HCT116 (cell line): ENCODE data around the gene LRP1B. TPM values are rescaled to one million over a fixed set of nuclear protein-coding genes. Genes with fewer than 3 reads are reported as not detected.

Experiments
- ATAC-seq: fragments of 200-7000 bp; cut with Tn5 transposase; 2 replicates; pipeline ENCODE4 v1.9.1; 2020; ENCODE audit warnings: mild to moderate bottlenecking, moderate library complexity
- BruUV-seq: library from RNA; stranded (reverse); fragments of 400-500 nt; replicated peaks from 2 replicates; lab custom pipeline; 2021; lab: Mats Ljungman, UMichigan
- CTCF ChIA-PET: fragments of 300-600 bp; sonication (Branson Sonifier 250); formaldehyde crosslinking; loops from one replicate; lab custom pipeline; 2021; ENCODE audit warnings: antibody characterized with exemption; lab: Charles Lee
- POLR2A ChIA-PET: fragments of 300-600, 350-600 bp; sonication (Branson Sonifier 250); formaldehyde crosslinking; loops from one replicate; lab custom pipeline; 2021; ENCODE audit warnings: antibody characterized with exemption; lab: Charles Lee
- RAD21 ChIA-PET, 2 experiments: fragments of 300-600 bp; sonication (Branson Sonifier 250); formaldehyde crosslinking; loops; one replicate each; lab custom pipeline; 2023; ENCODE audit warnings: low total read pairs in 2 of 2; ENCODE audit not compliant: uncharacterized antibody in 2 of 2, unreplicated experiment in 2 of 2, low non-redundant PET in 1 of 2; lab: Charles Lee
- DNase-seq: peaks from one replicate; pipeline ENCODE4 v3.0.0-alpha.2; 2010; ENCODE audit warnings: low read depth, low spot score
- H2AFZ ChIP-seq: fragments of 200-600 bp; shearing (Covaris generic), sonication (generic); 2 replicates; pipeline ENCODE4 v1.6.1; 2017; ENCODE audit warnings: low read depth, mixed run types, mixed read lengths, antibody characterized with exemption, low read length; ENCODE audit not compliant: poor library complexity, severe bottlenecking
- H3K27ac ChIP-seq: 2 replicates; pipeline ENCODE4 v1.5.1; 2012; ENCODE audit warnings: low read depth, low read length
- H3K27me3 ChIP-seq: fragments of 200-600 bp; sonication (generic); 2 replicates; pipeline ENCODE4 v1.6.1; 2016; ENCODE audit warnings: mixed run types, low read length, mixed read lengths; ENCODE audit not compliant: insufficient read depth
- H3K36me3 ChIP-seq, 2 experiments: fragments of 200-500 bp in 1 of 2; fragments of 200-600 bp in 1 of 2; sonication (Bioruptor generic) in 1 of 2; sonication (generic) in 1 of 2; 2 replicates each; pipeline versions ENCODE4 v1.5.1 to v1.6.1; 2014 to 2016; ENCODE audit warnings: low read length in 2 of 2, inconsistent platforms in 1 of 2, mixed read lengths in 1 of 2, mixed run types in 1 of 2; ENCODE audit not compliant: insufficient read depth in 2 of 2, control insufficient read depth in 1 of 2
- H3K4me1 ChIP-seq, 2 experiments: fragments of 200-600 bp in 1 of 2; sonication (generic) in 1 of 2; 2 replicates each; pipeline versions ENCODE4 v1.5.1 to v1.6.1; 2012 to 2017; ENCODE audit warnings: low read length in 2 of 2, inconsistent platforms in 1 of 2, mild to moderate bottlenecking in 1 of 2, mixed read lengths in 1 of 2, mixed run types in 1 of 2, moderate library complexity in 1 of 2; ENCODE audit not compliant: insufficient read depth in 2 of 2, control insufficient read depth in 1 of 2
- H3K4me2 ChIP-seq: fragments of 200-600 bp; sonication (generic); 2 replicates; pipeline ENCODE4 v1.6.1; 2017; ENCODE audit warnings: mixed run types, low read length, mixed read lengths
- H3K4me3 ChIP-seq, 2 experiments: fragments of 200-600 bp in 1 of 2; sonication (generic) in 1 of 2; replicated peaks in 1 of 2; 2 replicates each; pipeline ENCODE4 v1.5.1; 2011 to 2016; ENCODE audit warnings: low read length in 2 of 2, control low read depth in 1 of 2, low read depth in 1 of 2, mild to moderate bottlenecking in 1 of 2, mixed read lengths in 1 of 2, mixed run types in 1 of 2
- H3K79me2 ChIP-seq: fragments of 200-600 bp; sonication (generic); 2 replicates; pipeline ENCODE4 v1.6.1; 2017; ENCODE audit warnings: mild to moderate bottlenecking, mixed run types, low read length, moderate library complexity, mixed read lengths; ENCODE audit not compliant: insufficient read depth
- H3K9ac ChIP-seq: fragments of 200-600 bp; sonication (generic); 2 replicates; pipeline ENCODE4 v1.6.1; 2016; ENCODE audit warnings: low read length, mixed read lengths
- H3K9me2 ChIP-seq: fragments of 200-600 bp; sonication (generic), shearing (Covaris generic); 2 replicates; pipeline ENCODE4 v1.6.1; 2017; ENCODE audit warnings: mixed run types, mild to moderate bottlenecking, moderate library complexity; ENCODE audit not compliant: insufficient read depth
- H3K9me3 ChIP-seq, 2 experiments: fragments of 200-500 bp in 1 of 2; fragments of 200-600 bp in 1 of 2; sonication (Bioruptor generic) in 1 of 2; sonication (generic) in 1 of 2; 2 replicates each; pipeline ENCODE4 v1.6.1; 2014 to 2017; ENCODE audit warnings: low read length in 2 of 2, mixed read lengths in 2 of 2, inconsistent platforms in 1 of 2, low read depth in 1 of 2, mild to moderate bottlenecking in 1 of 2, mixed run types in 1 of 2, moderate library complexity in 1 of 2; ENCODE audit not compliant: control insufficient read depth in 1 of 2, insufficient read depth in 1 of 2
- H4K20me1 ChIP-seq: fragments of 200-600 bp; sonication (generic), shearing (Covaris generic); 2 replicates; pipeline ENCODE4 v1.6.1; 2017; ENCODE audit warnings: mixed run types, mild to moderate bottlenecking, moderate library complexity; ENCODE audit not compliant: insufficient read depth
- CBX3 ChIP-seq: IDR thresholded peaks from 2 replicates; pipeline ENCODE4 v1.6.1; 2012; ENCODE audit warnings: low read depth
- CEBPB ChIP-seq: IDR thresholded peaks from 2 replicates; pipeline ENCODE4 v1.6.1; 2012; ENCODE audit warnings: low read depth
- CTCF ChIP-seq, 3 experiments: fragments of 200-600 bp in 1 of 3; sonication (generic) in 1 of 3; IDR thresholded peaks in 2 of 3; conservative IDR thresholded peaks in 1 of 3; 2 replicates each; pipeline ENCODE4 v1.5.1; 2012 to 2017; ENCODE audit warnings: low read depth in 2 of 3, low read length in 2 of 3, antibody characterized with exemption in 1 of 3, borderline replicate concordance in 1 of 3, control low read depth in 1 of 3, mild to moderate bottlenecking in 1 of 3, mixed read lengths in 1 of 3, mixed run types in 1 of 3, moderate library complexity in 1 of 3; ENCODE audit not compliant: insufficient read depth in 1 of 3
- EGR1 ChIP-seq: IDR thresholded peaks from 2 replicates; pipeline ENCODE4 v1.6.1; 2012; ENCODE audit warnings: low read depth
- FOSL1 ChIP-seq: IDR thresholded peaks from 2 replicates; pipeline ENCODE4 v1.6.1; 2012; ENCODE audit warnings: low read depth
- POLR2A ChIP-seq: IDR thresholded peaks from 2 replicates; pipeline ENCODE4 v1.7.0; 2011; ENCODE audit warnings: borderline replicate concordance; ENCODE audit not compliant: insufficient read depth, insufficient read length; ENCODE audit errors: extremely low read depth
- POLR2AphosphoS5 ChIP-seq: IDR thresholded peaks from 2 replicates; pipeline ENCODE4 v1.6.1; 2011; ENCODE audit warnings: mild to moderate bottlenecking, low read depth, low read length, moderate library complexity
- RAD21 ChIP-seq: IDR thresholded peaks from 2 replicates; pipeline ENCODE4 v1.6.1; 2012; ENCODE audit warnings: low read depth, mild to moderate bottlenecking
- SIN3A ChIP-seq: IDR thresholded peaks from 2 replicates; pipeline ENCODE4 v1.6.1; 2012; ENCODE audit warnings: low read depth
- SP1 ChIP-seq: IDR thresholded peaks from 2 replicates; pipeline ENCODE4 v1.6.1; 2012; ENCODE audit warnings: low read depth
- ZNF274 ChIP-seq: fragments of 200-500 bp; sonication (Bioruptor generic); IDR thresholded peaks from 2 replicates; pipeline ENCODE4 v1.6.1; 2014; ENCODE audit warnings: mild to moderate bottlenecking, low read depth, low read length, inconsistent platforms
- intact Hi-C: fragments of 100-400 bp; cut with micrococcal nuclease; formaldehyde crosslinking; loops from 2 replicates; pipeline ENCODE4 v1.10.0; 2022
- total RNA-seq: library from RNA; stranded (reverse); gene quantifications from one replicate; pipeline ENCODE4 v1.2.1, GENCODE V29; 2021; ENCODE audit not compliant: unreplicated experiment
- TF ChIP-seq, protein P1 (sequence below): IDR thresholded peaks from 2 replicates; pipeline ENCODE4 v1.6.1; 2012; ENCODE audit warnings: low read depth
- TF ChIP-seq, protein P2 (sequence below): IDR thresholded peaks from 2 replicates; pipeline ENCODE4 v1.6.1; 2012

LRP1B gene
- total RNA-seq, 1 experiment from 2014 or later = 0.34 TPM

GRCh38 chr2:141467331-141467730 lies 663.5 kb downstream of the LRP1B start:
- Histone ChIP-seq H3K9me3 (no peaks in the 10 kb centered on the region), H4K20me1 (no peaks in the 10 kb centered on the region), H3K4me3 (no peak overlapping the region), H3K4me1 (no peaks in the 10 kb centered on the region), H2AFZ (no peak overlapping the region), H3K79me2 (no peaks in the 10 kb centered on the region), H3K4me2 (no peak overlapping the region), H3K36me3 (no peaks in the 10 kb centered on the region), H3K9ac (no peak overlapping the region), H3K27me3 (no peaks in the 10 kb centered on the region), H3K9me2 (no peaks in the 10 kb centered on the region), H3K27ac (no peak overlapping the region)
- intact Hi-C loops = no loop called here
- CTCF ChIA-PET = no interaction called here
- POLR2A ChIA-PET = no interaction called here
- ATAC-seq (no peak), DNase-seq (no peak)
- RAD21 ChIA-PET = no interaction called here
- BruUV-seq = no TSS peak
- no peak for TF ChIP-seq CEBPB
- TF ChIP-seq POLR2A = no peak
- no peak for TF ChIP-seq POLR2AphosphoS5
- TF ChIP-seq EGR1 = no peak

DNA sequence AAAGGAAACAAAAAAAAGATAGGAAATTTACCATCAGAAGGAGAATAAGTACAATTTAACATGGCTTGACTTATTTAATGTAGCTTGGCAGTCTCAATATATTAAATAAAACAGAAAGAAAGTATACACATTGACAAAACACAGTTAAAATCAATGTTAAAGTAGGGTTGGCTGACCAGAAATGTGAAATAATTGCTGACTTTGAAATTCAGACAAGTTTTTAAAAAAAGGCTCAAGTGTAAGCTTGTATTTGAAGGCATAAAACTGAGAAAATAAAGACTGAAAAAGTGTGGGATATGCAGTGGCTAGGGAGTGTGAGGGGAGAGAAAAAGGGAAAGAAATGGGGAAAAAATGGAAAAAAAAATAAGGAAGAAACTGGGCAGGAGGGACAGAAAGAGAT lies 665.8 kb downstream of the LRP1B start:
- H3K4me2 ChIP-seq = no peak overlapping the region
- no TSS peak for BruUV-seq

More for the DNA sequence above, 665.8 kb downstream of the LRP1B start:
- no peaks in the 10 kb centered on the region for H3K79me2 ChIP-seq
- no peaks in the 10 kb centered on the region for H3K9me3 ChIP-seq
- H3K4me3 ChIP-seq = no peak overlapping the region
- H3K9ac ChIP-seq = no peak overlapping the region
- no peaks in the 10 kb centered on the region for H3K36me3 ChIP-seq
- H2AFZ ChIP-seq = no peak overlapping the region
- H3K4me1 ChIP-seq = no peaks in the 10 kb centered on the region
- ChIA-PET CTCF (no interaction called here), POLR2A (no interaction called here), RAD21 (no interaction called here)
- intact Hi-C loops = no loop called here
- no peak overlapping the region for H3K27ac ChIP-seq
- ATAC-seq = no peak
- H3K9me2 ChIP-seq = no peaks in the 10 kb centered on the region
- DNase-seq = no peak
- no peaks in the 10 kb centered on the region for H3K27me3 ChIP-seq
- TF ChIP-seq ZNF274 (no peak), FOSL1 (no peak), CTCF (IDR thresholded peaks at IDR 0.05 in 2 of 3, conservative IDR thresholded peaks at IDR 0.05 in 1 of 3; ENCODE audit: borderline replicate concordance in 1 of 3, insufficient read depth in 1 of 3, low read depth in 2 of 3, low read length in 2 of 3) (no peak), CBX3 (no peak), RAD21 (no peak), POLR2AphosphoS5 (no peak), SP1 (no peak), CEBPB (no peak), SIN3A (no peak)
- TF ChIP-seq, protein P1, sequence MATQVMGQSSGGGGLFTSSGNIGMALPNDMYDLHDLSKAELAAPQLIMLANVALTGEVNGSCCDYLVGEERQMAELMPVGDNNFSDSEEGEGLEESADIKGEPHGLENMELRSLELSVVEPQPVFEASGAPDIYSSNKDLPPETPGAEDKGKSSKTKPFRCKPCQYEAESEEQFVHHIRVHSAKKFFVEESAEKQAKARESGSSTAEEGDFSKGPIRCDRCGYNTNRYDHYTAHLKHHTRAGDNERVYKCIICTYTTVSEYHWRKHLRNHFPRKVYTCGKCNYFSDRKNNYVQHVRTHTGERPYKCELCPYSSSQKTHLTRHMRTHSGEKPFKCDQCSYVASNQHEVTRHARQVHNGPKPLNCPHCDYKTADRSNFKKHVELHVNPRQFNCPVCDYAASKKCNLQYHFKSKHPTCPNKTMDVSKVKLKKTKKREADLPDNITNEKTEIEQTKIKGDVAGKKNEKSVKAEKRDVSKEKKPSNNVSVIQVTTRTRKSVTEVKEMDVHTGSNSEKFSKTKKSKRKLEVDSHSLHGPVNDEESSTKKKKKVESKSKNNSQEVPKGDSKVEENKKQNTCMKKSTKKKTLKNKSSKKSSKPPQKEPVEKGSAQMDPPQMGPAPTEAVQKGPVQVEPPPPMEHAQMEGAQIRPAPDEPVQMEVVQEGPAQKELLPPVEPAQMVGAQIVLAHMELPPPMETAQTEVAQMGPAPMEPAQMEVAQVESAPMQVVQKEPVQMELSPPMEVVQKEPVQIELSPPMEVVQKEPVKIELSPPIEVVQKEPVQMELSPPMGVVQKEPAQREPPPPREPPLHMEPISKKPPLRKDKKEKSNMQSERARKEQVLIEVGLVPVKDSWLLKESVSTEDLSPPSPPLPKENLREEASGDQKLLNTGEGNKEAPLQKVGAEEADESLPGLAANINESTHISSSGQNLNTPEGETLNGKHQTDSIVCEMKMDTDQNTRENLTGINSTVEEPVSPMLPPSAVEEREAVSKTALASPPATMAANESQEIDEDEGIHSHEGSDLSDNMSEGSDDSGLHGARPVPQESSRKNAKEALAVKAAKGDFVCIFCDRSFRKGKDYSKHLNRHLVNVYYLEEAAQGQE = no peak
- TF ChIP-seq, protein P2, sequence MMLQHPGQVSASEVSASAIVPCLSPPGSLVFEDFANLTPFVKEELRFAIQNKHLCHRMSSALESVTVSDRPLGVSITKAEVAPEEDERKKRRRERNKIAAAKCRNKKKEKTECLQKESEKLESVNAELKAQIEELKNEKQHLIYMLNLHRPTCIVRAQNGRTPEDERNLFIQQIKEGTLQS = no peak
- H4K20me1 ChIP-seq = no peaks in the 10 kb centered on the region
